ENCODE results near the gene HJURP.

Gene HJURP

GRCh38 chr2:233829193-233830110, 24.9 kb downstream of the HJURP start:
- no peak for DNase-seq

GRCh38 chr2:233828546-233829192, 25.7 kb downstream of the HJURP start:
- no peak for DNase-seq

- DNase-seq: no peak
Observed at GRCh38 chr2:233824373-233824772, 30.0 kb downstream of the HJURP start.

GRCh38 chr2:233823731-233824121, 30.6 kb downstream of the HJURP start:
- DNase-seq: no peak

- DNase-seq: no peak
Observed at GRCh38 chr2:233822781-233823730, 31.3 kb downstream of the HJURP start.

- no peak for DNase-seq
Observed at GRCh38 chr2:233822101-233822771, 32.1 kb downstream of the HJURP start.

GRCh38 chr2:233821709-233822100, 32.6 kb downstream of the HJURP start:
- no peak for DNase-seq

- DNase-seq: no peak
Observed at GRCh38 chr2:233821196-233821595, 33.1 kb downstream of the HJURP start.

GRCh38 chr2:233820774-233821105, 33.6 kb downstream of the HJURP start:
- DNase-seq: no peak

- no peak for DNase-seq
Observed at GRCh38 chr2:233819884-233820773, 34.2 kb downstream of the HJURP start.

- no peak for DNase-seq
Observed at GRCh38 chr2:233818639-233819621, 35.4 kb downstream of the HJURP start.

- no peak for DNase-seq
Observed at GRCh38 chr2:233817995-233818638, 36.2 kb downstream of the HJURP start.

GRCh38 chr2:233817361-233817911, 36.9 kb downstream of the HJURP start:
- DNase-seq: no peak

- DNase-seq: no peak
Observed at GRCh38 chr2:233816771-233817170, 37.6 kb downstream of the HJURP start.

- DNase-seq: no peak
Observed at GRCh38 chr2:233816334-233816733, 38.0 kb downstream of the HJURP start.

GRCh38 chr2:233815861-233816260, 38.5 kb downstream of the HJURP start:
- no peak for DNase-seq

GRCh38 chr2:233814056-233814835, 40.1 kb downstream of the HJURP start:
- peak; percentile 16 for DNase-seq

GRCh38 chr2:233813236-233814055, 40.9 kb downstream of the HJURP start:
- DNase-seq: no peak

Measured in activated CD4-positive, alpha-beta T cell treated with anti-CD3 and anti-CD28 coated beads, Interleukin-10, Interleukin-2, amounts not matched to agents 100 ng/mL and 50 ng/mL, durations not matched to agents 16 hours and 8 hours (primary cell).